ENCODE measurements around the gene ITGB5. TPM values are rescaled to one million over a fixed set of nuclear protein-coding genes. Genes with fewer than 3 reads are reported as not detected.

The ITGB5 gene, protein sequence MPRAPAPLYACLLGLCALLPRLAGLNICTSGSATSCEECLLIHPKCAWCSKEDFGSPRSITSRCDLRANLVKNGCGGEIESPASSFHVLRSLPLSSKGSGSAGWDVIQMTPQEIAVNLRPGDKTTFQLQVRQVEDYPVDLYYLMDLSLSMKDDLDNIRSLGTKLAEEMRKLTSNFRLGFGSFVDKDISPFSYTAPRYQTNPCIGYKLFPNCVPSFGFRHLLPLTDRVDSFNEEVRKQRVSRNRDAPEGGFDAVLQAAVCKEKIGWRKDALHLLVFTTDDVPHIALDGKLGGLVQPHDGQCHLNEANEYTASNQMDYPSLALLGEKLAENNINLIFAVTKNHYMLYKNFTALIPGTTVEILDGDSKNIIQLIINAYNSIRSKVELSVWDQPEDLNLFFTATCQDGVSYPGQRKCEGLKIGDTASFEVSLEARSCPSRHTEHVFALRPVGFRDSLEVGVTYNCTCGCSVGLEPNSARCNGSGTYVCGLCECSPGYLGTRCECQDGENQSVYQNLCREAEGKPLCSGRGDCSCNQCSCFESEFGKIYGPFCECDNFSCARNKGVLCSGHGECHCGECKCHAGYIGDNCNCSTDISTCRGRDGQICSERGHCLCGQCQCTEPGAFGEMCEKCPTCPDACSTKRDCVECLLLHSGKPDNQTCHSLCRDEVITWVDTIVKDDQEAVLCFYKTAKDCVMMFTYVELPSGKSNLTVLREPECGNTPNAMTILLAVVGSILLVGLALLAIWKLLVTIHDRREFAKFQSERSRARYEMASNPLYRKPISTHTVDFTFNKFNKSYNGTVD
- total RNA-seq (ENCODE audit: low replicate concordance): 308 and 429 TPM in 2 replicates

- TF ChIP-seq, protein P1, sequence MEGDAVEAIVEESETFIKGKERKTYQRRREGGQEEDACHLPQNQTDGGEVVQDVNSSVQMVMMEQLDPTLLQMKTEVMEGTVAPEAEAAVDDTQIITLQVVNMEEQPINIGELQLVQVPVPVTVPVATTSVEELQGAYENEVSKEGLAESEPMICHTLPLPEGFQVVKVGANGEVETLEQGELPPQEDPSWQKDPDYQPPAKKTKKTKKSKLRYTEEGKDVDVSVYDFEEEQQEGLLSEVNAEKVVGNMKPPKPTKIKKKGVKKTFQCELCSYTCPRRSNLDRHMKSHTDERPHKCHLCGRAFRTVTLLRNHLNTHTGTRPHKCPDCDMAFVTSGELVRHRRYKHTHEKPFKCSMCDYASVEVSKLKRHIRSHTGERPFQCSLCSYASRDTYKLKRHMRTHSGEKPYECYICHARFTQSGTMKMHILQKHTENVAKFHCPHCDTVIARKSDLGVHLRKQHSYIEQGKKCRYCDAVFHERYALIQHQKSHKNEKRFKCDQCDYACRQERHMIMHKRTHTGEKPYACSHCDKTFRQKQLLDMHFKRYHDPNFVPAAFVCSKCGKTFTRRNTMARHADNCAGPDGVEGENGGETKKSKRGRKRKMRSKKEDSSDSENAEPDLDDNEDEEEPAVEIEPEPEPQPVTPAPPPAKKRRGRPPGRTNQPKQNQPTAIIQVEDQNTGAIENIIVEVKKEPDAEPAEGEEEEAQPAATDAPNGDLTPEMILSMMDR (IDR thresholded peaks at IDR 0.05; ENCODE audit: insufficient read depth, low read length): no peak
- peak; percentile 67 for DNase-seq (ENCODE audit: low read depth)
- peak within 1 kb of the TSS; percentile 77 for H3K4me3 ChIP-seq (ENCODE audit: low read depth, low read length)
Observed at GRCh38 chr3:124887177-124887931, at the start of gene ITGB5. ITGB5 (minus strand) TSS chr3:124887365; CDS start chr3:124887000, 365 bp downstream.

DNA sequence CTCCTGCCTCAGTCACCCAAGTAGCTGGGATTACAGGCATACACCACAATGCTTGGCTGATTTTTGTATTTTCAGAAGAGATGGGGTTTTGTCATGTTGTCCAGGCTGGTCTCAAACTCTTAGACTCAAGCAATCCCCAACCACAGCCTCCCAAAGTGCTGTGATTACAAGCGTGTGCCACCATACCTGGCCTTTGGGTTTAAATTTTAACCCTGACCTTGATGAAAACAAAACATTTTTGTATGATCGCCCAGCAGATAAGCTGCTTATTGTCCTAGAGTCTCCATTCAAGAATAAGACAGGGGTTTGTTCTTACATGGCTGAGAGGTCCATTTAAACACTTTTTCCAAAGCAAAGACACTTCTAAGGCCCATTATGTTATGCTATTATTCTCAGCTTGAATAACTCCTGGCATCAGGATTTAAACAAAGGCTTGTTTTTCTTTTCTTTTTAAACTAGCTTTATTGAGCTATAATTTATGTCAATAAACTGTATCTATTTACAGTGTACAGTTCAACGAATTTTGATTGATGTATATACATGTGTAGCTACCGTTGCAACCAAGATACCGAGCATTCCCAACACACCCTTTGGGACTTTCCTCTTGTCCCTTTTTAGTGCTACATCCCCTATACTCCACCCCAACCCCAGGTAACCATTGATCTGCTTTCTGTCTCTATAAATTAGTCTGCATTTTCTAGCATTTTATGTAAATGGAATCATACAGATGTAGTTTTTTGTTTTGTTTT is 48.8 kb upstream of the ITGB5 start:
- no peak overlapping the region for H3K4me3 ChIP-seq (ENCODE audit: low read depth, low read length)
- no peak for DNase-seq (ENCODE audit: low read depth)
- TF ChIP-seq, protein P1 (IDR thresholded peaks at IDR 0.05; ENCODE audit: insufficient read depth, low read length): no peak

GRCh38 chr3:124935264-124935663 is 48.1 kb upstream of the ITGB5 start:
- TF ChIP-seq, protein P1 (IDR thresholded peaks at IDR 0.05; ENCODE audit: insufficient read depth, low read length): no peak
- no peak overlapping the region for H3K4me3 ChIP-seq (ENCODE audit: low read depth, low read length)
- DNase-seq (ENCODE audit: low read depth): no peak

DNA sequence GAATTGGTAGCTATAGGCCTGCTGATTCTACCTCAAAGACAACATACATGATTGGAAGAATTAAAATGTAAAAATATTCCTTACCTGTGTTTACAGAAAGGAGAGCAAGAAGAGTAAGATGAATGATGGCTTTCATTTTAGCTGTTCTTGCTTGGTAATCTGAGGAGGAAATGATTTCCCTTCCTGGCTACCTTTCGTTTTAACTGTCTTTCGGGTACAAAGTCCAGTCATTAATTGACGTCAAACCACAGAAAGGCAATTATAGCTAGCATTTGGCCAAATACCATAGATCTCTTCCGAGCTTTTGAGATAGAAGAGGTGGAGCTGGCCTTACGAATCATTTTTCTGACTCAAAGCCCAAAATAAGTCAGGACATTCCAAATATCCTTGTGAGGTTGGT is 47.4 kb upstream of the ITGB5 start, which contains the start of gene MUC13:
TSS of gene MUC13 (minus strand) at position 175 of the 400 bp plus-strand sequence. CDS start at position 136, 39 bp downstream.
- TF ChIP-seq, protein P1 (IDR thresholded peaks at IDR 0.05; ENCODE audit: insufficient read depth, low read length): no peak
- no peak within 1 kb of the TSS for H3K4me3 ChIP-seq (ENCODE audit: low read depth, low read length)

GRCh38 chr3:124928333-124929202 is 41.4 kb upstream of the ITGB5 start:
- H3K4me3 ChIP-seq (ENCODE audit: low read depth, low read length): no peak overlapping the region
- peak; percentile 86 for DNase-seq (ENCODE audit: low read depth)
- TF ChIP-seq, protein P1 (IDR thresholded peaks at IDR 0.05; ENCODE audit: insufficient read depth, low read length): peak; percentile 79

More for the DNA sequence above, 47.4 kb upstream of the ITGB5 start, which contains the start of gene MUC13:
- no peak for DNase-seq (ENCODE audit: low read depth)
